Measurements from ENCODE around the gene ASIC2.

Gene ASIC2

GRCh38 chr17:33273743-33274410 lies 19.2 kb downstream of the ASIC2 start:
- no peak for TF ChIP-seq ZNF274 (IDR thresholded peaks at IDR 0.05; ENCODE audit: low read depth, low read length)
- H3K4me3 ChIP-seq (ENCODE audit: low read length): no peak overlapping the region

- no peak overlapping the region for H3K4me3 ChIP-seq (ENCODE audit: low read length)
- TF ChIP-seq ZNF274 (IDR thresholded peaks at IDR 0.05; ENCODE audit: low read depth, low read length): no peak
Observed at GRCh38 chr17:33273271-33273670, 19.8 kb downstream of the ASIC2 start.

GRCh38 chr17:33272438-33272837 lies 20.7 kb downstream of the ASIC2 start:
- no peak for TF ChIP-seq ZNF274 (IDR thresholded peaks at IDR 0.05; ENCODE audit: low read depth, low read length)

DNA sequence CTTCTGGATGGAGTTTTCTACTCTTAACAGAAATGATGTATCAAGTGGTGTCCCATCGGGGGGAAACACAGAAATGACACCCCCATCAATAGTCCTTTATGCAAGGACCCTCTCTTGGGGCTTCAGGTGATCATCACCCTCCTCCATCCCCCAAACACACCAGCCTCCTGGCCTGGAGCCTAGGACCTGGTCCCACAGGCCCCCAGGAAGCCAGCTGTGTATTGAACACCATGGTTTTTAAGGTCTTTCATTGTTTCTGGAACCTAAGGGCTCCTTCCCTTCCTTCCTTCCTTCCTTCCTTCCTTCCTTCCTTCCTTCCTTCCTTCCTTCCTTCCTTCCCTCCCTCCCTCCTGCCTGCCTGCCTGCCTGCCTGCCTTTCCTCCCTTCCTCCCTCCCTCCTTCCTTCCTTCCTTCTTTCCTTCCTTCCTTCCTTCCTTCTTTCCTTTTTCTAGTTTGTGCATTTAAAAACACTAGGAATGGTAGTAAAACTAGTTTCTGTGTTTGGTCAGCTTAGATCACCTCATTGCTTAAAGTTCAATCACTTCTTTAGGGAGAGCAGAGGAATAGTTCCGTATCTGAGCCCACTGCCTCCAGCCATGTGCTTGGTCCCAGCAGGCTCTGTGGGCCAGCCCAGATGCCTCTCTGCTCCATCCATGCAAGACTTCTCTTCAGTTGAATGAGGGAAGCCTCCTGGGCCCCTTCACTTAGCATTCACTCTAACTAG lies 23.6 kb downstream of the ASIC2 start:
- no peak overlapping the region for H3K4me3 ChIP-seq (ENCODE audit: low read length)
- TF ChIP-seq ZNF274 (IDR thresholded peaks at IDR 0.05; ENCODE audit: low read depth, low read length): no peak

More at GRCh38 chr17:33272438-33272837, 20.7 kb downstream of the ASIC2 start:
- H3K4me3 ChIP-seq (ENCODE audit: low read length): no peak overlapping the region

- no peak overlapping the region for H3K4me3 ChIP-seq (ENCODE audit: low read length)
- no peak for TF ChIP-seq ZNF274 (IDR thresholded peaks at IDR 0.05; ENCODE audit: low read depth, low read length)
Observed at GRCh38 chr17:33267851-33268548, 25.1 kb downstream of the ASIC2 start.

DNA sequence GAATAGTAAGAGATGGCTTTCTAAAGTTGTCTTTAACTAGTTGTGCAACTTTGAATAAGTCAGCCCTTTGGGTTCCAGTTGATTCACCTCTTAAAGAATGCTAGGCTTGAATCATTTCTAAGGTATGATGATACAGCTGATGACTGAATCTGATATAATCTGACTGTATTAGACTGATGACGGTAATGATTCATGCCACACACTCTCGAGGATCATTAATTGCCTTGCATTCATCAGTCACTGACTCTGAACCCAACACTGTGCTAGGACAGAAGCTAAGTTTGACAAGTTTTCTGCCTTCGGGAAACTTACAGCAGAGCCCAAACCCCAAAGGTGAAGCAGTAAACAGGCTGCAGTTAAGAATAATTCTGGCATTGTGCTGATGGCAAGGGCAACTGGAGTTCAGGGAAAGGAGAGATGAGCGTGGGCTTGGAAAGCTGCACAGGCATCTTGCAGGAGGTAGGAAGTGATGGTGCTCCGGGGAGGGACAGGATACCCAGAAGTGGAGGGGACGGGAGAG lies 25.8 kb downstream of the ASIC2 start:
- no peak for TF ChIP-seq ZNF274 (IDR thresholded peaks at IDR 0.05; ENCODE audit: low read depth, low read length)
- H3K4me3 ChIP-seq (ENCODE audit: low read length): no peak overlapping the region

GRCh38 chr17:33266611-33267010 lies 26.5 kb downstream of the ASIC2 start:
- TF ChIP-seq ZNF274 (IDR thresholded peaks at IDR 0.05; ENCODE audit: low read depth, low read length): no peak
- H3K4me3 ChIP-seq (ENCODE audit: low read length): no peak overlapping the region

DNA sequence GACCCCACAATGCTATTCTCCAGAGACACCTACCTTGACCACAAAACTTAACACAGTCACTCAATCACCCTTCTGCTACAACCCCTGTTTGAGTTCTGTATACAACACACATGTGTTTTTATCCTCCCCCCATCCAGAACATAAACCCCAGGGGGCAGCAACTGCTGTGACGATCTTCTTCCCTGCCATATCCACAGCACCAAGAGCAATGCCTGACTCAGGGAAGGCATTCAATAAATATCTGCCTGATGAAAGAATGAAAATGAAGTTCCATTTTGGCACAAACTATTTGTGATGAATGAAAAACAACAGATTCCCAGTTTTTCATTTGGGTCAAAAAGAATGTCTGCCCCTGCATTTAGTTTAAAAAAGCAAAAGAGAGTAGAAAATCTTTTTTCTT lies 27.0 kb downstream of the ASIC2 start:
- TF ChIP-seq ZNF274 (IDR thresholded peaks at IDR 0.05; ENCODE audit: low read depth, low read length): no peak
- no peak overlapping the region for H3K4me3 ChIP-seq (ENCODE audit: low read length)

GRCh38 chr17:33263396-33263795 lies 29.7 kb downstream of the ASIC2 start:
- TF ChIP-seq ZNF274 (IDR thresholded peaks at IDR 0.05; ENCODE audit: low read depth, low read length): no peak
- H3K4me3 ChIP-seq (ENCODE audit: low read length): no peak overlapping the region

- TF ChIP-seq ZNF274 (IDR thresholded peaks at IDR 0.05; ENCODE audit: low read depth, low read length): no peak
- H3K4me3 ChIP-seq (ENCODE audit: low read length): no peak overlapping the region
Observed at GRCh38 chr17:33262266-33263123, 30.6 kb downstream of the ASIC2 start.

GRCh38 chr17:33261820-33262219 lies 31.3 kb downstream of the ASIC2 start:
- no peak for TF ChIP-seq ZNF274 (IDR thresholded peaks at IDR 0.05; ENCODE audit: low read depth, low read length)
- no peak overlapping the region for H3K4me3 ChIP-seq (ENCODE audit: low read length)

DNA sequence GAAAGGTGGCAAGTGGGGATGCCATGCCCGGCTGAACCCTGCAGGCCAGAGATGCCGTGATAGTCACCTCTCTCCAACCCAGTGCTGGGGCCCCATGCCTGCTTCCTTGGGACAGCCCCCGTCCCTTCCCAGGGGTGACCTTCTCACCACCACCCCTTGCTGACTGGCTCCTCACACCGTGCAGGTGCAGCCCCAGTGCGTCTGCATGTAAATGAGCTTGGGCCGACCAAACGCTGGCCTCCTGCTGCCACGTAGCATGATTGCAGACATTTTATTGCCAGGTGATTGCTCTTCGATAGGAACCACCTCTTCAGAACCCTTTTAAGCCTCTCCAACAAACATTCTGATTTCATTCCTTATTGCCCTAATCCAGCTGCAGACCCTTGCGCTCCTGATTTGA lies 32.5 kb downstream of the ASIC2 start:
- TF ChIP-seq ZNF274 (IDR thresholded peaks at IDR 0.05; ENCODE audit: low read depth, low read length): no peak
- H3K4me3 ChIP-seq (ENCODE audit: low read length): no peak overlapping the region

DNA sequence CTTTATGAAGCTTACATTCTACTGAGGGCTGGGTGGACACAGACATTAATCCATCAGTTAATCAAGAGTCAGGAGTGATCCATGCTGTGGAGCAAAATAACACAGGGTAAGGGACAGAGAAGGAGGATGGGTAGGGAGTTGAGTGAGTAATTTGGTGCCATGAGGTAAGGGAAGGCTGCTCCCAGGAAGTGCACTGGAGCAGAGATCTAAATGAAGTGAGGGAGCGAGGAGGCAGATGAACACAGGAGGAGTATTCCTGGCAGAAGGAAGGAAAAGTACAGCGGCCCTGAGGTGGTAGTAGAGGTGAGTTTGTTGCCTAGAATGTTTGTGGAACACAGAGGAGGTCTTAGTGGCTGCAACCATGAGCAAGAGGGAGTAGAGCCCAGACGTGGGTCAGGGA lies 34.8 kb downstream of the ASIC2 start:
- no peak overlapping the region for H3K4me3 ChIP-seq (ENCODE audit: low read length)
- TF ChIP-seq ZNF274 (IDR thresholded peaks at IDR 0.05; ENCODE audit: low read depth, low read length): no peak

GRCh38 chr17:33245183-33245582 lies 47.9 kb downstream of the ASIC2 start:
- no peak for TF ChIP-seq ZNF274 (IDR thresholded peaks at IDR 0.05; ENCODE audit: low read depth, low read length)
- H3K4me3 ChIP-seq (ENCODE audit: low read length): no peak overlapping the region
